Natural killer cell (primary cell): ENCODE results near the gene PES1. TPM values are rescaled to one million over a fixed set of nuclear protein-coding genes. Genes with fewer than 3 reads are reported as not detected.

ENCODE experiments used
- ATAC-seq, 3 donors: fragments of 150-1000 bp in 2 of 3; fragments of 200-7000 bp in 1 of 3; cut with Tn5 transposase; 1 replicate in 1 of 3; 2 replicates in 2 of 3; pipeline ENCODE4 v1.10.0; 2021; ENCODE audit warnings: mild to moderate bottlenecking in 2 of 3, moderate library complexity in 2 of 3
- DNase-seq, 2 donors: peaks; one replicate each; pipeline versions ENCODE4 v3.0.0 to v3.0.0-alpha.2; 2013 to 2021; ENCODE audit warnings: mixed read lengths in 1 of 2
- H3K27ac ChIP-seq: one replicate; pipeline ENCODE4 v1.5.1; 2013; ENCODE audit warnings: mild to moderate bottlenecking, low read length
- H3K27me3 ChIP-seq: one replicate; pipeline ENCODE4 v1.6.1; 2013; ENCODE audit warnings: low read length; ENCODE audit not compliant: control insufficient read depth, insufficient read depth
- H3K36me3 ChIP-seq: one replicate; pipeline ENCODE4 v1.6.1; 2013; ENCODE audit warnings: low read length; ENCODE audit not compliant: control insufficient read depth, insufficient read depth
- H3K4me1 ChIP-seq: one replicate; pipeline ENCODE4 v1.6.1; 2013; ENCODE audit warnings: low read length; ENCODE audit not compliant: control insufficient read depth, insufficient read depth
- H3K4me3 ChIP-seq: one replicate; pipeline ENCODE4 v1.5.1; 2013; ENCODE audit warnings: low read length
- H3K9me3 ChIP-seq: one replicate; pipeline ENCODE4 v1.6.1; 2013; ENCODE audit warnings: low read length; ENCODE audit not compliant: control insufficient read depth, insufficient read depth
- H3K27ac Mint-ChIP-seq, 2 donors: one replicate each; pipeline ENCODE4 v1.8.0; 2022; ENCODE audit warnings: mild to moderate bottlenecking in 2 of 2, mixed read lengths in 2 of 2, moderate library complexity in 1 of 2
- H3K27me3 Mint-ChIP-seq, 2 donors: one replicate each; pipeline ENCODE4 v1.8.0; 2022; ENCODE audit warnings: low read depth in 2 of 2, mixed read lengths in 2 of 2
- H3K36me3 Mint-ChIP-seq: one replicate; pipeline ENCODE4 v1.8.0; 2022; ENCODE audit warnings: mixed read lengths
- H3K4me1 Mint-ChIP-seq, 2 donors: one replicate each; pipeline ENCODE4 v1.8.0; 2022; ENCODE audit warnings: mixed read lengths in 2 of 2
- H3K4me3 Mint-ChIP-seq: one replicate; pipeline ENCODE4 v1.8.0; 2022; ENCODE audit warnings: mild to moderate bottlenecking, moderate library complexity, mixed read lengths
- H3K9me3 Mint-ChIP-seq, 2 donors: one replicate each; pipeline ENCODE4 v1.8.0; 2022; ENCODE audit warnings: mixed read lengths in 2 of 2
- CTCF ChIP-seq: fragments of 200-600 bp; IDR thresholded peaks from one replicate; pipeline ENCODE4 v1.8.0; 2022; ENCODE audit warnings: antibody characterized with exemption
- WGBS: methylation state at CpG from one replicate; pipeline ENCODE4 v1.1.7; 2013; ENCODE audit warnings: missing lambda C conversion rate; ENCODE audit not compliant: insufficient coverage; 5-methylcytosine and 5-hydroxymethylcytosine counted together
- intact Hi-C: fragments of 100-400 bp; cut with micrococcal nuclease; formaldehyde crosslinking; loops from one replicate; pipeline ENCODE4 v1.14.2; 2022
- total RNA-seq, 4 donors: library from RNA; stranded (reverse); fragments of 120-200 nt in 1 of 4; gene quantifications; one replicate each; pipeline versions ENCODE4 v1.2.3 to v1.2.4, GENCODE V29; 2013 to 2022

Gene PES1
- total RNA-seq, 3 donors from 2014 or later (not counting 1 experiment from before 2014, with no cell fraction given): 30.9 to 39.7 (median 34.9) TPM

GRCh38 chr22:30539368-30539767, 52.3 kb downstream of the PES1 start:
- no peaks in the 10 kb centered on the region for H3K36me3 ChIP-seq
- H3K27me3 ChIP-seq: peaks cover 16% of the 10 kb centered on the region
- H3K27ac ChIP-seq: no peak overlapping the region
- Mint-ChIP-seq H3K36me3 (no peaks in the 10 kb centered on the region), H3K9me3 (no peaks in the 10 kb centered on the region), H3K4me3 (no peak overlapping the region), H3K27me3 (peaks cover 16 to 17% of the 10 kb centered on the region in 2 donors), H3K27ac (no peak overlapping the region), H3K4me1 (peaks cover 0 to 5% of the 10 kb centered on the region in 2 donors)
- no peak overlapping the region for H3K4me3 ChIP-seq
- DNase-seq: no peak
- H3K9me3 ChIP-seq: no peaks in the 10 kb centered on the region
- no peak for ATAC-seq
- intact Hi-C loops: no loop called here
- H3K4me1 ChIP-seq: peaks cover 17% of the 10 kb centered on the region
- WGBS: 100% methylated on average over 1 of the region's 1 CpG
- no peak for TF ChIP-seq CTCF

DNA sequence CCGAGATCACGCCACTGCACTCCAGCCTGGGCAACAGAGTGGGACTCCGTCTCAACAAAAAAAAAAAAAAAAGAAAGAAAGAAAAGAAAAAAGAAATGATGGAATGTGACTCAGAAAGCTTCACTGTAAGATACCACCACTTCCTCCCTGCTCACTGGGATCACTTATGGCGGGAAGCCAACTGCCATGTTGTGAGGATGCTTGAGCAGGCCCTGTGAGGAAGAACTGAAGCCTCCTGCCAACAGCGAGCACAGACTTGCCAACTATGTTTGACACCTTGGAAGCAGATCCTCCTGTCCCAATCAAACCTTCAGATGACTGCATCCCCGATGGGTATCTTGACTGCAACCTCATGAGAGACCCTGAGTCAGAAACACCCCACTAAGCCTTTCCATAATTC, 53.4 kb downstream of the PES1 start:
- ATAC-seq (no peak), DNase-seq (no peak)
- Mint-ChIP-seq H3K27ac (no peak overlapping the region), H3K27me3 (peaks cover 12% of the 10 kb centered on the region in 2 donors), H3K4me3 (no peak overlapping the region), H3K4me1 (peaks cover 0 to 5% of the 10 kb centered on the region in 2 donors), H3K36me3 (no peaks in the 10 kb centered on the region), H3K9me3 (no peaks in the 10 kb centered on the region)
- no peak for TF ChIP-seq CTCF
- Histone ChIP-seq H3K4me1 (peaks cover 17% of the 10 kb centered on the region), H3K36me3 (no peaks in the 10 kb centered on the region), H3K4me3 (no peak overlapping the region), H3K27me3 (peaks cover 13% of the 10 kb centered on the region), H3K27ac (no peak overlapping the region), H3K9me3 (no peaks in the 10 kb centered on the region)
- WGBS: 95% methylated on average over 6 of the region's 6 CpGs
- intact Hi-C loops: no loop called here

DNA sequence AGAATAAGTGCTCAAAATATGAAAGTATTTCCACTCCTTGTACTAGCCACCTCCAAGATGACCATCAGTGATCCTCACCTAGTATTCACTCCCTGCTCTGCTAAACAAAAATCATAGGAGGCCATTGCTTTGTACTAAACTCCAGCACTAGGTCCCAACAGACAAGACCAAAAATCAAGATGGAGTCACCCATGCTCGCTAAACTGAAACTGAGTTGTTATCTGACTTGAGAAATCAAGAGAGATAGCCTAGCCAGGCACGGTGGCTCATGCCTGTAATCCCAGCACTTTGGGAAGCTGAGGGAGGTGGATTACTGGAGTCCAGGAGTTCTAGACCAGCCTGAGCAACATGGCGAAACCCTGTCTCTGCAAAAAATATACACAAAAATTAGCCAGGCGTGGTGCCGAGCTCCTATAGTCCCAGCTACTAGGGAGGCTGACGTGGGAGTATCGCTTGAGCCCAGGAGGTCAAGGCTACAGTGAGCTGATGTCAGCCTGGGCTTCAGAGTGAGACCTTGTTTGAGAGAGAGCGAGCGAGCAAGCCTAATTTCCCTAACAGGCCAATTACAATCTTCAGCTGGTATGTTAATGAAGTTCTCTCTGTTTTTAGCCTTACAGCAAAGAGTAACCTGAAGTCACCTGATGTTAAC, 54.5 kb downstream of the PES1 start:
- Histone ChIP-seq H3K4me3 (no peak overlapping the region), H3K27ac (no peak overlapping the region), H3K27me3 (peaks cover 7% of the 10 kb centered on the region), H3K36me3 (no peaks in the 10 kb centered on the region), H3K9me3 (no peaks in the 10 kb centered on the region), H3K4me1 (peaks cover 10% of the 10 kb centered on the region)
- Mint-ChIP-seq H3K27me3 (peaks cover 6 to 8% of the 10 kb centered on the region in 2 donors), H3K36me3 (no peaks in the 10 kb centered on the region), H3K4me3 (no peak overlapping the region), H3K4me1 (peaks cover 0 to 5% of the 10 kb centered on the region in 2 donors), H3K9me3 (no peaks in the 10 kb centered on the region), H3K27ac (no peak overlapping the region)
- no peak for TF ChIP-seq CTCF
- 93% methylated on average over 8 of the region's 9 CpGs for WGBS
- DNase-seq: no peak
- intact Hi-C loops: no loop called here
- no peak for ATAC-seq

DNA sequence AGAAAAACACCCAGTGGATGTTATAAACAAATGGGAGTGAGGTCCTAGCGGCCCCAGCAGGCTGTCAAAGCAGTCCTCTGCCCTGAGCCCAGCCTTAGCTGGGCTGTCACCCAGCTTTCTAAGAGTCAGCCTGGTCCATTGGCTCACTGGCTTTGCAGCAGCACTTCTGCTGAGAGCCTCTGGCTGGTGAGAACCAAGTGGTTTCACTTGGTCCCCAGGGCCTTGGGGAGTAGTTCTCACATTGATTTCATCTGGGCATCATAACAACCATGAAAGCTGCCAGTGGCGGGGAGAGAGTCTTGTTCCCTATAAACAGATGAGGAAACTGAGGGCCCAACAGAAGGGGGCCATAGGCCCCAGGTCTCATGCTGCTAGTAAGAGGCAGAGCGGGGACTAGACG, 56.5 kb downstream of the PES1 start:
- Mint-ChIP-seq H3K4me3 (no peak overlapping the region), H3K9me3 (no peaks in the 10 kb centered on the region), H3K36me3 (no peaks in the 10 kb centered on the region), H3K27ac (no peak overlapping the region), H3K27me3 (peaks cover 0 to 2% of the 10 kb centered on the region in 2 donors), H3K4me1 (peaks cover 0 to 5% of the 10 kb centered on the region in 2 donors)
- no peak for DNase-seq
- no peak overlapping the region for H3K27ac ChIP-seq
- H3K27me3 ChIP-seq: peaks cover 2% of the 10 kb centered on the region
- no peak overlapping the region for H3K4me3 ChIP-seq
- H3K9me3 ChIP-seq: no peaks in the 10 kb centered on the region
- TF ChIP-seq CTCF: no peak
- H3K4me1 ChIP-seq: peaks cover 7% of the 10 kb centered on the region
- no peaks in the 10 kb centered on the region for H3K36me3 ChIP-seq
- intact Hi-C loops: no loop called here
- ATAC-seq: no peak
- 93% methylated on average over 4 of the region's 4 CpGs for WGBS
